Measurements from ENCODE around the gene NFYC.

The NFYC gene

DNA sequence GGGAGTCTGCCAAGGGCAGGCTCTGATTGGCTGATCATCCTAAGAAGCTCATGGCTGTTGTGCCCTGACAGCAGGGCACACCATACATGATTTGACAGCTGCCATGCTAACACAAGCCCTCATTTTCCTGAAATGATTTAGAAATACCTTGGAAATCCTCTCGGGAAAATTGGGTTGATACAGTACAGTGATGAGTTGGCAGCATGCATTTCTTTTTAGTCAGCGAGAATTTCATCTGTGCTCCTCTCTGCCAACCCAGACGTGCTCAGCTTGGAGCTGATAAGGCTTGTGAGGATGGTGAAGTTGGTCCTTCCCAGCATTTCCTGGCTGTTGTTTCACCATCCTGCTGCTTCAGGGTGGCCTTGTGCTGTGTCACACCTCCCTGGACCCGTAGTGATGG, 69.5 kb downstream of the NFYC start:
- no peak for DNase-seq (ENCODE audit: extremely low read depth, insufficient read length)
- H3K36me3 ChIP-seq (ENCODE audit: control insufficient read depth, insufficient read depth, low read length) = peaks cover 29% of the 10 kb centered on the region
- H3K4me3 ChIP-seq (replicated peaks; ENCODE audit: low read depth, low read length) = no peak overlapping the region
- H3K27me3 ChIP-seq (replicated peaks; ENCODE audit: control insufficient read depth, insufficient read depth, low read length) = no peaks in the 10 kb centered on the region
- TF ChIP-seq, protein P1, sequence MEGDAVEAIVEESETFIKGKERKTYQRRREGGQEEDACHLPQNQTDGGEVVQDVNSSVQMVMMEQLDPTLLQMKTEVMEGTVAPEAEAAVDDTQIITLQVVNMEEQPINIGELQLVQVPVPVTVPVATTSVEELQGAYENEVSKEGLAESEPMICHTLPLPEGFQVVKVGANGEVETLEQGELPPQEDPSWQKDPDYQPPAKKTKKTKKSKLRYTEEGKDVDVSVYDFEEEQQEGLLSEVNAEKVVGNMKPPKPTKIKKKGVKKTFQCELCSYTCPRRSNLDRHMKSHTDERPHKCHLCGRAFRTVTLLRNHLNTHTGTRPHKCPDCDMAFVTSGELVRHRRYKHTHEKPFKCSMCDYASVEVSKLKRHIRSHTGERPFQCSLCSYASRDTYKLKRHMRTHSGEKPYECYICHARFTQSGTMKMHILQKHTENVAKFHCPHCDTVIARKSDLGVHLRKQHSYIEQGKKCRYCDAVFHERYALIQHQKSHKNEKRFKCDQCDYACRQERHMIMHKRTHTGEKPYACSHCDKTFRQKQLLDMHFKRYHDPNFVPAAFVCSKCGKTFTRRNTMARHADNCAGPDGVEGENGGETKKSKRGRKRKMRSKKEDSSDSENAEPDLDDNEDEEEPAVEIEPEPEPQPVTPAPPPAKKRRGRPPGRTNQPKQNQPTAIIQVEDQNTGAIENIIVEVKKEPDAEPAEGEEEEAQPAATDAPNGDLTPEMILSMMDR (IDR thresholded peaks at IDR 0.05; ENCODE audit: insufficient read depth, low read length, poor library complexity, severe bottlenecking) = no peak

DNA sequence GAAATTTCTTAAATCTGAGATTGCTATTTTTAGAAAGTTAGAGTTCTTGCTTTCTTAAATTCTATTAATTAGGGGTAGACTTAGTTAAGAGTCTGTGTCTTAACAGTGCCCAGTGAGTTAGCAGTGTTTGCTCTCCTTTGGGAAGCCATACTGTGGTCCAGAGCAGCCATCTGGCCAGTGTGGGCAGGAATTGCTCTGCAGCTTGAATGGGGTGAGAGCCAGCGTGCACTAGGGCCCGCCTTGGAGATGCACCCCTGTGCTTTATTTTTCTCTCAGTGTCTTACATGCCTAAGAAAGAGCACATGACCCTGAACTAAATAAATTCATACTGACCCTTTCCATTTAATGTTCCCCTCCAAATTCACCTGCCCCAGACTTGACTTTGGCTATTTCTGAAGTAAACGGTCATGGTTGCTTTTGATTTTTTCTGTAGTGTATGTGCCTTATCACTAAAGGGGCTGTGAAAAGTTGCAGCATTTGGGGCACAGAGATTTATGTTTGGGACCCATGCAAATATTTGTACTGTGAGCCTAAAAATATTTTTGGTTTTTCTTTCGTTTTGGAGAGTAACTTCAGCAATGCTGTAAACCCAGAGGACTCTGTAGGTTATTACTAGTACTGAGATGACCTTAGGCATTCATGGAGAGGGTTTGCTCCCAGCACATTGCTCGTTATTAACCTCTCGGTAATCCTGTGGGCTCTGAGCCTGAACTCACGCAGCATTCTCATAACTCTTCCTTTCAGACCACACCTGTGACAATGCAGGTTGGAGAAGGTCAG, 70.8 kb downstream of the NFYC start:
- H3K4me3 ChIP-seq (replicated peaks; ENCODE audit: low read depth, low read length) = peak overlapping the region; percentile 9; the same call in 1 of the 2 replicates
- no peak for DNase-seq (ENCODE audit: extremely low read depth, insufficient read length)
- TF ChIP-seq, protein P1 (IDR thresholded peaks at IDR 0.05; ENCODE audit: insufficient read depth, low read length, poor library complexity, severe bottlenecking) = no peak
- no peaks in the 10 kb centered on the region for H3K27me3 ChIP-seq (replicated peaks; ENCODE audit: control insufficient read depth, insufficient read depth, low read length)
- H3K36me3 ChIP-seq (ENCODE audit: control insufficient read depth, insufficient read depth, low read length) = peaks cover 34% of the 10 kb centered on the region

DNA sequence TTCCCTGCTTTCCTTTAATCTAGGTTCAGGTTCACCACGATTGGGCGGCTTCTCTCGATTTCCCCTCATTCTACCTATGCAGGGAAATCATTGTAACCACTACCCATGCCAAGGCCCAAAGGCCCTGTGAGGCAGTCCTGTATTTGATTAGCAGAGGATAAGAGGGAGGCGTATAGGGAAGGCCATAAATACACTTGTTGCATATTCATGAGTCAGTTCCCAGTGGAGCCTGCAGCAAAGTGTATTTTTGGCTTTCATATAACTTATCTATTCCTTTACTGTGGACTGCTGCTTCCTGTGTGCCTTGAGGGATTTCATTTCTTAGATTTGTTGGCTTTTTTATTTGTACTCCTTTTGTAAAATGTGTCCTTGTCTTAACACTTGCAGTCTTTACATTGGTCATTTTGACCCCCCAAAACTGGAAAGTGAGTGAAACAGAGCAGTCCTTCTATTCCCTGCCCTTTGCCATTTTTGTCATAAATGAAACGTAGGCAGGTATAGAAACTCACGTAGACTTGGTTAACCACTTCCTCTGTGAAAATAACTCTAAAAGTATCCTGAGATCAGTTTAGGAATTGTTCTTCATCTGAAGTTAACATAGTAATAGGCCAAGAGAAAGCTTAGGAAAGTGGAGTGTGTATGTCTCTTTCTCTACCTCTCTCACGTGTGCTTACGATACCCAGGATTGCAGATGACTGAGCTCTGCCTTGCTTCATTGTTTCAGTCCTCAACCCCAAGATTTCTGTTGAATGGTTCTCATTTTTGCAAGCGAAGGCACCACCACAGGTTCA, 72.4 kb downstream of the NFYC start:
- TF ChIP-seq, protein P1 (IDR thresholded peaks at IDR 0.05; ENCODE audit: insufficient read depth, low read length, poor library complexity, severe bottlenecking) = no peak
- Histone ChIP-seq H3K27me3 (replicated peaks; ENCODE audit: control insufficient read depth, insufficient read depth, low read length) (no peaks in the 10 kb centered on the region), H3K36me3 (ENCODE audit: control insufficient read depth, insufficient read depth, low read length) (peaks cover 25% of the 10 kb centered on the region), H3K4me3 (replicated peaks; ENCODE audit: low read depth, low read length) (no peak overlapping the region; the same call in 1 of the 2 replicates)
- peak; percentile 41 for DNase-seq (ENCODE audit: extremely low read depth, insufficient read length)

DNA sequence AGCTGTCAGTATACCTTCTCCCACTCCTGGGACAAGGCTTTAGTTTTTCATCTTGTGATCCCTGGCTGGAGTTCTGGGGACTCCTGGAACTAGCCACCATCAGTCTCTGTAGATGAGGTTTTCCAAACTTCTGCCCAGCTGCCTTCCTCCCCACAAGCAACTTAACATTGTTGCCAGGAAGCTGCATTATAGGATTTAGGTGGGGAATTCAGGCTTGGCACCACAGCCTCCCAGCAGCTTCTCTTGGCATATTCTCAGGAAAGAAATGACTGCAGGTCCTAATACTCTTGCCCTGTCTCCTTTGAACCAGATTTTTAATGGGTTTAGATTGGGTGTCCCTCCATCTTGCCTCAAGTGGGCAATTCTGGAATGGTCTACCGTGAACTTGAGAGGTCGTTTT, 73.5 kb downstream of the NFYC start:
- Histone ChIP-seq H3K27me3 (replicated peaks; ENCODE audit: control insufficient read depth, insufficient read depth, low read length) (no peaks in the 10 kb centered on the region), H3K36me3 (ENCODE audit: control insufficient read depth, insufficient read depth, low read length) (peaks cover 29% of the 10 kb centered on the region), H3K4me3 (replicated peaks; ENCODE audit: low read depth, low read length) (no peak overlapping the region)
- no peak for DNase-seq (ENCODE audit: extremely low read depth, insufficient read length)
- TF ChIP-seq, protein P1 (IDR thresholded peaks at IDR 0.05; ENCODE audit: insufficient read depth, low read length, poor library complexity, severe bottlenecking) = no peak

DNA sequence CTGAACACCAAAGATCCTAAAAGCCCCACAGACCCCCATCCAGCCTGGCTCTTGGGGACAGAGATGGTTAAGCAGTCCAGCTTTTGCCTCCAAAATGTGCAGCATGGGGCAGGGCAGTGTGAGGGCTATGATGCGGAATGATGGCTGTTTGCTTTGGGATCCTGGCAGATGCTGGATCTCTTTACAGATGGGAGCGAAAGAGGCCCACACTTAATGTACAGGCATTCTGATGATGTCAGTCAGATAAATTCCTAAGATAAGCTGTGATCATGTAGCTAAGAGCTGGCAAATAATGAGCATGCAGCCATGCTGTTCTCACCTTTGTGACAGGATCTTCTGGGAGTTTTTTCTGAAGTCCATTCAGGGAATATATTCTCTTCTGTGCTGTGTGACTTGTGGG, 74.5 kb downstream of the NFYC start:
- H3K4me3 ChIP-seq (replicated peaks; ENCODE audit: low read depth, low read length) = no peak overlapping the region
- no peaks in the 10 kb centered on the region for H3K27me3 ChIP-seq (replicated peaks; ENCODE audit: control insufficient read depth, insufficient read depth, low read length)
- TF ChIP-seq, protein P1 (IDR thresholded peaks at IDR 0.05; ENCODE audit: insufficient read depth, low read length, poor library complexity, severe bottlenecking) = no peak
- H3K36me3 ChIP-seq (ENCODE audit: control insufficient read depth, insufficient read depth, low read length) = peaks cover 35% of the 10 kb centered on the region
- no peak for DNase-seq (ENCODE audit: extremely low read depth, insufficient read length)
